Germinal center (tissue), 1 donor: ENCODE measurements around the gene IKBKE.
"Not testable (repeated sequence)": the region's sequence is repeated elsewhere in the genome, so short reads cannot be mapped to it uniquely, and the experiment has no call there.

ENCODE experiments used
- DNase-seq: peaks from one replicate; pipeline ENCODE4 v3.0.0; 2012; ENCODE audit warnings: mixed read lengths, low spot score

IKBKE gene

GRCh38 chr1:206476058-206476457 lies 5.8 kb downstream of the IKBKE start:
- DNase-seq: no peak

GRCh38 chr1:206476591-206476990 lies 6.3 kb downstream of the IKBKE start:
- DNase-seq: no peak

GRCh38 chr1:206477110-206477509 lies 6.8 kb downstream of the IKBKE start:
- no peak for DNase-seq

GRCh38 chr1:206477581-206478380 lies 7.5 kb downstream of the IKBKE start:
- no peak for DNase-seq

- no peak for DNase-seq
These were observed 8.5 kb downstream of the IKBKE start for GRCh38 chr1:206478746-206479145.

- peak; percentile 84 for DNase-seq
These were observed 9.2 kb downstream of the IKBKE start for GRCh38 chr1:206479183-206480125.

- no peak for DNase-seq
These were observed 9.9 kb downstream of the IKBKE start for GRCh38 chr1:206480211-206480610.

GRCh38 chr1:206482611-206483010 lies 12.3 kb downstream of the IKBKE start:
- no peak for DNase-seq

GRCh38 chr1:206483864-206484263 lies 13.6 kb downstream of the IKBKE start:
- DNase-seq: not testable (repeated sequence)

- DNase-seq: no peak
These were observed 14.6 kb downstream of the IKBKE start for GRCh38 chr1:206484901-206485300.

GRCh38 chr1:206486995-206487788 lies 16.9 kb downstream of the IKBKE start:
- DNase-seq: no peak

- DNase-seq: no peak
These were observed 17.7 kb downstream of the IKBKE start for GRCh38 chr1:206487970-206488369.

GRCh38 chr1:206488466-206488865 lies 18.2 kb downstream of the IKBKE start:
- no peak for DNase-seq

- DNase-seq: peak; percentile 81
These were observed 19.9 kb downstream of the IKBKE start for GRCh38 chr1:206489980-206490770.

- no peak for DNase-seq
These were observed 20.6 kb downstream of the IKBKE start for GRCh38 chr1:206490771-206491405.

GRCh38 chr1:206491616-206492015 lies 21.3 kb downstream of the IKBKE start:
- no peak for DNase-seq

- no peak for DNase-seq
These were observed 22.3 kb downstream of the IKBKE start for GRCh38 chr1:206492589-206492988.

- DNase-seq: no peak
These were observed 23.0 kb downstream of the IKBKE start for GRCh38 chr1:206493279-206493678.

GRCh38 chr1:206495011-206495461 lies 24.8 kb downstream of the IKBKE start:
- no peak for DNase-seq

GRCh38 chr1:206495493-206496046 lies 25.3 kb downstream of the IKBKE start:
- no peak for DNase-seq
